ENCODE measurements around the gene HDDC2. TPM values are rescaled to one million over a fixed set of nuclear protein-coding genes. Genes with fewer than 3 reads are reported as not detected.

The HDDC2 gene
- total RNA-seq, 1 experiment from 2014 or later, result 55.2 TPM

- DNase-seq, result peak; percentile 76 to 86
- Histone ChIP-seq H3K4me2 (peak overlapping the region; percentile 46), H3K27me3 (ENCODE audit: insufficient read depth, low read depth) (no peaks in the 10 kb centered on the region), H3K79me2 (ENCODE audit: low read depth) (peaks cover 21% of the 10 kb centered on the region), H3K4me3 (peak overlapping the region; percentile 0; the same call in 1 of the 2 replicates), H3K9me2 (ENCODE audit: insufficient read depth) (no peaks in the 10 kb centered on the region), H3K4me1 (replicated peaks; ENCODE audit: insufficient read depth) (peaks cover 32% of the 10 kb centered on the region), H3F3A (ENCODE audit: insufficient read depth, low read depth) (peaks cover 20% of the 10 kb centered on the region; the same call in 1 of the 2 replicates), H3K9me3 (ENCODE audit: insufficient read depth, low read depth) (peaks cover 25% of the 10 kb centered on the region), H4K20me1 (ENCODE audit: insufficient read depth) (no peaks in the 10 kb centered on the region), H2AFZ (no peak overlapping the region), H3K36me3 (ENCODE audit: low read depth) (peaks cover 39% of the 10 kb centered on the region), H3K27ac (peak overlapping the region; percentile 60)
- ChIA-PET POLR2A (ENCODE audit: unreplicated experiment) (interaction anchor here (0.6 to 0.7 kb wide), 2 partner anchors 70 to 92 kb away, joined by 3 to 5 read pairs; partner anchors contain the start of gene TPD52L1), CTCF (interaction anchor here (1.2 kb wide), 1 partner anchor 44 kb away, joined by 4 read pairs; no protein-coding TSS in a partner anchor)
- intact Hi-C loops (cut with micrococcal nuclease; ENCODE audit: unreplicated experiment), result loop anchor here (1.0 to 2.0 kb wide), 4 partner anchors 28 to 91 kb away; no protein-coding TSS in a partner anchor
- TF ChIP-seq EZH2 (IDR thresholded peaks at IDR 0.05; ENCODE audit: low read depth) (no peak), CTCF (conservative IDR thresholded peaks at IDR 0.05) (no peak)
- no TSS peak for BruUV-seq (replicated peaks)
Observed at GRCh38 chr6:125245523-125246264, 56.1 kb downstream of the HDDC2 start.

DNA sequence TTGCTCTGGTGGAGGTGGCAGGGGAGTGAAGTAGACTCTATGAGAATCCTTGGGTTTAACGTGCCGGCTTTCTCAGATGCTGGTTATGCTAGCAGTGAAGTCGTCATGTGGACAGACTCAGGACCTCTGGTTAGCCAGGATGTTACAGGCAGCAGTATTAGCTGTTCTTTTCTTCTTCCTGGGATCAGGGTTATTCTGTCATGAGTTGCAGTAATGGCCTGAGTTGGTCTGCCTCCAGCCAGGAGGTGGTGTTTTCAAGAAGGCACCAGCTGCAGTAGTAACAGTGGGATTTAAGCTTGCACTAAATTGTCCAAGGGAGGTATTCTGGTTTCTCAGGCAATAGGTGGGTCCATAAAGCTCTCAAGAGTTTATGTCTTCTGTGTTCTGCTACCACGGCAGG, 56.7 kb downstream of the HDDC2 start:
- Histone ChIP-seq H3K9me3 (ENCODE audit: insufficient read depth, low read depth) (peaks cover 31% of the 10 kb centered on the region), H4K20me1 (ENCODE audit: insufficient read depth) (no peaks in the 10 kb centered on the region), H3K9me2 (ENCODE audit: insufficient read depth) (no peaks in the 10 kb centered on the region), H3F3A (ENCODE audit: insufficient read depth, low read depth) (peaks cover 20% of the 10 kb centered on the region; the same call in 1 of the 2 replicates), H3K4me1 (replicated peaks; ENCODE audit: insufficient read depth) (peaks cover 32% of the 10 kb centered on the region), H3K27ac (peak overlapping the region; percentile 60), H3K79me2 (ENCODE audit: low read depth) (peaks cover 22% of the 10 kb centered on the region), H3K4me2 (peak overlapping the region; percentile 46), H2AFZ (no peak overlapping the region), H3K36me3 (ENCODE audit: low read depth) (peaks cover 36% of the 10 kb centered on the region), H3K4me3 (peak overlapping the region; percentile 0; the same call in 1 of the 2 replicates), H3K27me3 (ENCODE audit: insufficient read depth, low read depth) (no peaks in the 10 kb centered on the region)
- DNase-seq, result peak; percentile 17 to 37
- intact Hi-C loops (cut with micrococcal nuclease; ENCODE audit: unreplicated experiment), result loop anchor here (1.0 to 2.0 kb wide), 4 partner anchors 28 to 91 kb away; no protein-coding TSS in a partner anchor
- ChIA-PET POLR2A (ENCODE audit: unreplicated experiment) (interaction anchor here (0.6 kb wide), 1 partner anchor 92 kb away, joined by 5 read pairs; the partner anchor contains the start of gene TPD52L1), CTCF (interaction anchor here (1.2 kb wide), 1 partner anchor 43 kb away, joined by 4 read pairs; no protein-coding TSS in a partner anchor)
- BruUV-seq (replicated peaks), result TSS peak; percentile 61
- TF ChIP-seq CTCF (conservative IDR thresholded peaks at IDR 0.05) (no peak), EZH2 (IDR thresholded peaks at IDR 0.05; ENCODE audit: low read depth) (no peak)

GRCh38 chr6:125237764-125238163, 64.0 kb downstream of the HDDC2 start:
- ChIA-PET POLR2A (ENCODE audit: unreplicated experiment) (no interaction called here), CTCF (no interaction called here)
- H2AFZ ChIP-seq, result no peak overlapping the region
- H4K20me1 ChIP-seq (ENCODE audit: insufficient read depth), result no peaks in the 10 kb centered on the region
- H3K27me3 ChIP-seq (ENCODE audit: insufficient read depth, low read depth), result no peaks in the 10 kb centered on the region
- BruUV-seq (replicated peaks), result no TSS peak
- no peak overlapping the region for H3K27ac ChIP-seq
- H3K4me2 ChIP-seq, result no peak overlapping the region
- H3F3A ChIP-seq (ENCODE audit: insufficient read depth, low read depth), result peaks cover 14% of the 10 kb centered on the region; the same call in 1 of the 2 replicates
- intact Hi-C loops (cut with micrococcal nuclease; ENCODE audit: unreplicated experiment), result no loop called here
- DNase-seq, result no peak
- H3K9me2 ChIP-seq (ENCODE audit: insufficient read depth), result no peaks in the 10 kb centered on the region
- TF ChIP-seq EZH2 (IDR thresholded peaks at IDR 0.05; ENCODE audit: low read depth), result no peak
- no peak for TF ChIP-seq CTCF (conservative IDR thresholded peaks at IDR 0.05)
- peaks cover 34% of the 10 kb centered on the region; the same call in 1 of the 2 replicates for H3K36me3 ChIP-seq (ENCODE audit: low read depth)
- peaks cover 14% of the 10 kb centered on the region for H3K4me1 ChIP-seq (replicated peaks; ENCODE audit: insufficient read depth)
- H3K9me3 ChIP-seq (ENCODE audit: insufficient read depth, low read depth), result peaks cover 39% of the 10 kb centered on the region
- H3K79me2 ChIP-seq (ENCODE audit: low read depth), result peaks cover 15% of the 10 kb centered on the region
- H3K4me3 ChIP-seq, result no peak overlapping the region

Data from PC-9 (cell line).